ENCODE results near the gene NOS2. TPM values are rescaled to one million over a fixed set of nuclear protein-coding genes. Genes with fewer than 3 reads are reported as not detected.
A peak's percentile ranks its signal among the peaks of the same experiment; 100 is the strongest.

NOS2 gene
- total and polyA plus RNA-seq, 4 donors = 0.16 to 0.48 (median 0.37) TPM

DNA sequence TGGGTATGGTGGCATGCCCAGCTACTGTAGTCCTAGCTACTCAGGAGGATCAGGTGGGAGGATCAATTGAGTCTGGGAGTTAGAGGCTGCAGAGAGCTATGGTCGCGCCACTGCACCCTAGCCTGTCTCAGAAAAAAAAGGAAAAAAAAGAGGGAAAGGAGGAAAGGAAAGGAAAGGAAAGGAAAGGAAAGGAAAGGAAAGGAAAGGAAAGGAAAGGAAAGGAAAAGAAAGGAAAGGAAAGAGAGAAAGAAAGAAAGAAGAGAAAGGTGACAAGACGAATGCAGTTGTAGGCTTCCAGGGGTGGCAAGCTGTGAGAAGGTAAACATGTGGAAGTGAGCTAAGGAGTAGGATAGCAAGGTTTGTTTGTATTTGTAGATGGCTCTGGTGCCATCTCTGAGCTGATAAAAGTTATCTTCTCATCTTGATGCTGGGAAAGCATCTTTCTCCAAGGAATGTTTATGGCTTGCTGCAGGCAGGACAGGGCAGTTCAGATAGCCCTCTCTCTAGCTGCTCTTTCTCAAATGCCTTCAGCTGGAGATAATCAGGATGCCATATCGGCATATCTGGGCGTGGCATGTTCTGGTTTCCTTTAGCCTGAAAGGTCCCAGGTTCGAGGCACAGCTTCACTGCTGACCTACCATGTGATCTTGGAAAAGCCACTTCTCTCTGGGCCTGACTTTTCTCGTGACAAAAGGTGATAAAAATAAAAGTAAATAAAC, 2.8 kb upstream of the NOS2 start:
- intact Hi-C loops (cut with DNase I) = loop anchor here in 1 of 2 donors (10.0 kb wide), 1 partner anchor 452 kb away; no protein-coding TSS in a partner anchor
- 79 to 86% methylated on average over 7 of the region's 7 CpGs for WGBS, 2 donors
- no peaks in the 10 kb centered on the region for H3K4me1 ChIP-seq (ENCODE audit: control insufficient read depth in 1 of 2, insufficient read depth in 2 of 2, low read length in 2 of 2)

DNA sequence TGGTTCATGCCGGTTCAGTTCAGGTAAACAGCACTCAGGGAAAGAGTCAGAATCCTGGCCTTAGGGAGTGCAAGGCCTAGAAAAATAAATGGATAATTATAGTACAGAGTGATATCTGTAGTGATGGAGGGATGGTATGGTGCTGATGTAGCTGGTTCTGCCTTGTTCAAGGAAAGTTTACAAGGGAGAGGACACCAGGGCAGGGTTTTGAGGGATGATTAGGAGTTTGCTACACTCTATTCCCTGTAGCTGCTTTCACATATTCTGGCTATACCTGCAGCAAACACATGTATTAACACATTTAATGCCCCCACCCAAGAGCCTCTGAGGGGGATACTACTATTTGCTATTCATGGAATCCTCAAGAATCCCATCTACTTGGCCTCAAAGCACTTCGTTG, 1.7 kb upstream of the NOS2 start:
- Histone ChIP-seq H3K36me3 (ENCODE audit: control insufficient read depth in 1 of 2, insufficient read depth in 2 of 2, low read length in 1 of 2) (no peaks in the 10 kb centered on the region), H3K4me3 (ENCODE audit: low read length in 2 of 2) (no peak overlapping the region), H3K27ac (ENCODE audit: low read depth in 1 of 2, low read length in 2 of 2) (no peak overlapping the region), H3K4me1 (ENCODE audit: control insufficient read depth in 1 of 2, insufficient read depth in 2 of 2, low read length in 2 of 2) (no peaks in the 10 kb centered on the region), H3K9me3 (ENCODE audit: control insufficient read depth, low read length) (no peaks in the 10 kb centered on the region), H3K27me3 (ENCODE audit: control insufficient read depth in 1 of 2, insufficient read depth in 2 of 2, low read length in 1 of 2) (no peaks in the 10 kb centered on the region)
- intact Hi-C loops (cut with DNase I) = loop anchor here in 1 of 2 donors (10.0 kb wide), 1 partner anchor 453 kb away; no protein-coding TSS in a partner anchor
- DNase-seq = no peak
- ATAC-seq (ENCODE audit: low FRiP score) = no peak
- 79 to 80% methylated on average over 2 of the region's 2 CpGs for WGBS, 2 donors

More for the DNA sequence above, 2.8 kb upstream of the NOS2 start:
- ATAC-seq (ENCODE audit: low FRiP score) (no peak), DNase-seq (no peak)
- no peaks in the 10 kb centered on the region for H3K36me3 ChIP-seq (ENCODE audit: control insufficient read depth in 1 of 2, insufficient read depth in 2 of 2, low read length in 1 of 2)
- no peak overlapping the region for H3K4me3 ChIP-seq (ENCODE audit: low read length in 2 of 2)
- no peaks in the 10 kb centered on the region for H3K9me3 ChIP-seq (ENCODE audit: control insufficient read depth, low read length)
- H3K27ac ChIP-seq (ENCODE audit: low read depth in 1 of 2, low read length in 2 of 2) = no peak overlapping the region
- no peaks in the 10 kb centered on the region for H3K27me3 ChIP-seq (ENCODE audit: control insufficient read depth in 1 of 2, insufficient read depth in 2 of 2, low read length in 1 of 2)

DNA sequence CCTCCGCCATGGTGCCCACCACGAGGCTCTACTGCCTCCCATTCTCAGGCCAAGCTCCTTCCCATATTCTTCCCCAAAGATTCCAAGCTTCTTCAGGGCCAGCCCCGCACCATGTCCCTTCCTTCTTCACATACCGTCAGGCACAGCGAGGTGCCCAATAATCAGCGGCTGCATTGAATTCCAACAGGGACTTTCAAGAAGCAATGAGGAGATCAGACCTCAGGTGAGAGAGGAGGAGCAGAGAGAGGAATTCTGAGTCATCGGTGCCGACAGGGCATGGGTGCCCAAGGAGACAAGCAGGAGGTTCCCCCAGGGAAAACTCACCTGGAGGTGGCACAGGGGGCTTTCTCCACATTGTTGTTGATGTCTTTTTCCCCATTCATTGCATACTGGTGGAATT, 2.0 kb downstream of the NOS2 start:
- Histone ChIP-seq H3K9me3 (ENCODE audit: control insufficient read depth, low read length) (no peaks in the 10 kb centered on the region), H3K27me3 (ENCODE audit: control insufficient read depth in 1 of 2, insufficient read depth in 2 of 2, low read length in 1 of 2) (no peaks in the 10 kb centered on the region), H3K4me3 (ENCODE audit: low read length in 2 of 2) (no peak overlapping the region), H3K36me3 (ENCODE audit: control insufficient read depth in 1 of 2, insufficient read depth in 2 of 2, low read length in 1 of 2) (no peaks in the 10 kb centered on the region), H3K4me1 (ENCODE audit: control insufficient read depth in 1 of 2, insufficient read depth in 2 of 2, low read length in 2 of 2) (no peaks in the 10 kb centered on the region), H3K27ac (ENCODE audit: low read depth in 1 of 2, low read length in 2 of 2) (no peak overlapping the region)
- WGBS, 2 donors = 78 to 85% methylated on average over 8 of the region's 8 CpGs
- ATAC-seq (ENCODE audit: low FRiP score) (no peak), DNase-seq (no peak)
- intact Hi-C loops (cut with DNase I) = no loop called here

DNA sequence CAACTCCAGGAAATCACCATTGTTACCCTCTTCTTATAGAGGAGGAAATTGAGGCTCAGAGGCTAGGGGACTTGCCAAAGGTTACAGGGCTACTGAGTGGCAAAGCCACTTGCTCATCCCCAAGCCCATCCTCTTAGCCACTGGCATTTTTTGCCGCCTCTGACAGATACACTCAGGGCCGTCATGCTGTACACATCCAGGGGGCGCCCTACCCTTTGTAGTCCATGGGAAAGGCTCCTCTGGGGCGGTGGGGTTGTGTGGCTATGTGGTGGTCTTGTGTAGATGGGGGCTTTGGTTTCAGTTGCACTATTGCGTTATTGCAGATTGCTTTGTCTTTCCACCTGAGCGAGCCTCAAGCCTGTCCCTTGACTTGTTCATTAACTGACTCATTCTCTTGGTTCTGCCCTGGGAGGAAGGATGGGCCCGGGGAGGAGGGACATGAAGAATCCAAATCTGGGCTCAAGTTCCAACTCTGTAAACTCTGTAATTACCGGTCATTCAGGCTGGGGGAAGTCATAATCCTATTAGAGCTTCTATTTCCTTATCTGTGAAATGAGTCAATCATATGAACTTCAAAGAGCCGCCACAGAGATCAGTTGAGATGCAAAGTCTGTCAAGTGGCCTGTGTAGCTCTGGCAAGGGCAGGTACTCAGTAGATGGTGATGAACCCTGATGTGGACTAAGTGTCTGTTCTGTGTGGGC, 2.8 kb downstream of the NOS2 start:
- Histone ChIP-seq H3K36me3 (ENCODE audit: control insufficient read depth in 1 of 2, insufficient read depth in 2 of 2, low read length in 1 of 2) (no peaks in the 10 kb centered on the region), H3K27me3 (ENCODE audit: control insufficient read depth in 1 of 2, insufficient read depth in 2 of 2, low read length in 1 of 2) (no peaks in the 10 kb centered on the region), H3K27ac (ENCODE audit: low read depth in 1 of 2, low read length in 2 of 2) (no peak overlapping the region), H3K4me1 (ENCODE audit: control insufficient read depth in 1 of 2, insufficient read depth in 2 of 2, low read length in 2 of 2) (no peaks in the 10 kb centered on the region), H3K4me3 (ENCODE audit: low read length in 2 of 2) (no peak overlapping the region), H3K9me3 (ENCODE audit: control insufficient read depth, low read length) (no peaks in the 10 kb centered on the region)
- intact Hi-C loops (cut with DNase I) = no loop called here
- 81 to 82% methylated on average over 9 of the region's 9 CpGs for WGBS, 2 donors
- no peak for ATAC-seq (ENCODE audit: low FRiP score)
- DNase-seq = no peak

DNA sequence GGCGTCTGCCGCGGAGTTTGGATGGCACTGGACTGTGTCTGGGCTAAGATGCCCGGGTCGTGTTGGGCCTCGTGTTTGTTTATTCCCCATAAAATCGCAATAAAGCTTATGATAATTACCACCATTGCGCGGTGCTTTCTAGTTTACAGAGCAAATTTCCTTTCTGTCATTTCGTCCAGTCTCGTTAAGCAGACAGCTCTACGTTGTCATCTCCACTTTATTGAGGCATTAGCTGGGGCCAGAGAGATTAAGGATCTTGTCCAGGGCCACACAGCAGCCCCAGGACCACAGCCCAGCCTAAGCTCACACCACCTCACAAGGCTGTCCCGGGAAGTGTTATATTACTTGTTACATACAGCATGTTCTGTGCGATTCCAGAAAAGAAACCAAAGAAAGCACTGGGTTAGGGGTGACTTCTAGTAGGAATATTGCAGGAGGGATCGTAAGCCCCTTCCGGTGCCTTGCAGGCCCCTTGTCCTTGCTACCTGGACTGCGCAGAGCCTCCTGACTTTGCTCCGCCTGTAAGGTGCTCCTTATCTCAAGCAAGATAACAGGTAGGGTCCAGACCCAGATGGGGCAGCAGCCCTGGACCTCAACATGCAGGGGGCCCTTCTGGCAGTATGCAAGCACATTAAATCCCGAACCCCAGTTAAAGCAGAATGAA, 6.3 kb downstream of the NOS2 start:
- H3K36me3 ChIP-seq (ENCODE audit: control insufficient read depth in 1 of 2, insufficient read depth in 2 of 2, low read length in 1 of 2) = no peaks in the 10 kb centered on the region
- ATAC-seq (ENCODE audit: low FRiP score) (no peak), DNase-seq (no peak)
- H3K4me1 ChIP-seq (ENCODE audit: control insufficient read depth in 1 of 2, insufficient read depth in 2 of 2, low read length in 2 of 2) = no peaks in the 10 kb centered on the region
- WGBS, 2 donors = 27 to 29% methylated on average over 19 of the region's 19 CpGs
- H3K4me3 ChIP-seq (ENCODE audit: low read length in 2 of 2) = no peak overlapping the region
- no peak overlapping the region for H3K27ac ChIP-seq (ENCODE audit: low read depth in 1 of 2, low read length in 2 of 2)
- no peaks in the 10 kb centered on the region for H3K27me3 ChIP-seq (ENCODE audit: control insufficient read depth in 1 of 2, insufficient read depth in 2 of 2, low read length in 1 of 2)
- intact Hi-C loops (cut with DNase I) = no loop called here
- no peaks in the 10 kb centered on the region for H3K9me3 ChIP-seq (ENCODE audit: control insufficient read depth, low read length)

DNA sequence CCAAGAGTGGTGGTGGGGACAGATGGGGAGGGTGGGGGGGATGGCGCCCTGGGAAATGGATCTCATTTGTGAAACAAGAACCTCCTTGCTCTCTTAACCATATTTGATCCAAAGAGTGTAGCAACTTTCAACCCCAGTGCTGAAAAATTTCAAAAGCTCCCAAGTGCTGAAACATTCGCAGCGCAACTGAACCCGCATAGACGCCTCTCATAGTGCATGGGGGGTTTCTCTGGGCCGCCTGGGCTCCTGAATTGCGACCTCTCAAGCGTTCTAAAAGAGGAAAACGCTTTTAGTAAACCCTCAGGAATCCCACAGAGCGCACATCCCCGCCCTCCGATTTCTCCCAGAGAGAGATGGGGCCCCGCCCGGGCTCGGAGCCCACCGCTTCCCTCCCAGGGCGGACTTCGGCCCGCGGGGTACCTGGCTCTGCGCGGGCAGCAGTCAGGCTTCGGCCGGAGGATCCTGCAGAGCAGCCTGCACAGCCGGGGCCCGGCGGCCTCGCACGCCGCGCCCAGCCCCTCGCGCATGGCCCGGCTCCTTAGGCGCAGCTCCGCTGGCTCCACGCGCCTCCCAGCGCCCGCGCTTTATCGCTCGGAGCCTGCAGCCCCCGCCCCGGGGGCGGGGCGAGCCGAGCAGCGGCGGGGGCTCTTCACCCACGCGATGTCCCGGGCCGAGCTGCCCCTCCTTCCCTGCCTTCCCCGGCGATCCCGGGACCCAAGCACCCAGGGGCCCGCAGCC, 7.0 kb downstream of the NOS2 start:
- ATAC-seq (ENCODE audit: low FRiP score) = peak; percentile 56
- H3K27ac ChIP-seq (ENCODE audit: low read depth in 1 of 2, low read length in 2 of 2) = no peak overlapping the region
- H3K4me3 ChIP-seq (ENCODE audit: low read length in 2 of 2) = no peak overlapping the region
- no peaks in the 10 kb centered on the region for H3K36me3 ChIP-seq (ENCODE audit: control insufficient read depth in 1 of 2, insufficient read depth in 2 of 2, low read length in 1 of 2)
- H3K9me3 ChIP-seq (ENCODE audit: control insufficient read depth, low read length) = no peaks in the 10 kb centered on the region
- no peak for DNase-seq
- intact Hi-C loops (cut with DNase I) = no loop called here
- 2 to 3% methylated on average over 43 to 58 of the region's 58 CpGs for WGBS, 2 donors
- no peaks in the 10 kb centered on the region for H3K4me1 ChIP-seq (ENCODE audit: control insufficient read depth in 1 of 2, insufficient read depth in 2 of 2, low read length in 2 of 2)
- no peaks in the 10 kb centered on the region for H3K27me3 ChIP-seq (ENCODE audit: control insufficient read depth in 1 of 2, insufficient read depth in 2 of 2, low read length in 1 of 2)

DNA sequence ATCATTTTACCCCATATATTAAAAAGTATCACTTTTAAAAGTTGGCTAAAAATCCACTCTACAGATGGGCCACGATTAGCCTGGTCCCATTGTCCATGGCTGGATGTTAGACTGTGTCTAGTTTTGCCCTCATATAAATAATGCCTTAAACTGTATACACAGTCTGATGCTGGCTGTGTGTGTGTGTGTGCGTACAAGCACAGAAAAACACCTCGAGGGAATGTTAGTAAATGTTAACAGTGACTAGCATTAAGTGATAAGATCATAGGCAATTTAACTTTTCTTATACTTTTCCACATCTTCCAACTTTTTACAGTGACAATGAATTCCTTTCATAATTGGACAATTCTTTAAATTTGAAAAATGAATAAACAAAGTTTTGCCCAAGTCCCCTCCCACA, 8.2 kb downstream of the NOS2 start:
- Histone ChIP-seq H3K36me3 (ENCODE audit: control insufficient read depth in 1 of 2, insufficient read depth in 2 of 2, low read length in 1 of 2) (no peaks in the 10 kb centered on the region), H3K27ac (ENCODE audit: low read depth in 1 of 2, low read length in 2 of 2) (no peak overlapping the region), H3K4me3 (ENCODE audit: low read length in 2 of 2) (no peak overlapping the region), H3K27me3 (ENCODE audit: control insufficient read depth in 1 of 2, insufficient read depth in 2 of 2, low read length in 1 of 2) (no peaks in the 10 kb centered on the region), H3K9me3 (ENCODE audit: control insufficient read depth, low read length) (no peaks in the 10 kb centered on the region), H3K4me1 (ENCODE audit: control insufficient read depth in 1 of 2, insufficient read depth in 2 of 2, low read length in 2 of 2) (no peaks in the 10 kb centered on the region)
- WGBS, 2 donors = 62 to 74% methylated on average over 3 of the region's 3 CpGs
- no peak for ATAC-seq (ENCODE audit: low FRiP score)
- DNase-seq = no peak
- intact Hi-C loops (cut with DNase I) = no loop called here

DNA sequence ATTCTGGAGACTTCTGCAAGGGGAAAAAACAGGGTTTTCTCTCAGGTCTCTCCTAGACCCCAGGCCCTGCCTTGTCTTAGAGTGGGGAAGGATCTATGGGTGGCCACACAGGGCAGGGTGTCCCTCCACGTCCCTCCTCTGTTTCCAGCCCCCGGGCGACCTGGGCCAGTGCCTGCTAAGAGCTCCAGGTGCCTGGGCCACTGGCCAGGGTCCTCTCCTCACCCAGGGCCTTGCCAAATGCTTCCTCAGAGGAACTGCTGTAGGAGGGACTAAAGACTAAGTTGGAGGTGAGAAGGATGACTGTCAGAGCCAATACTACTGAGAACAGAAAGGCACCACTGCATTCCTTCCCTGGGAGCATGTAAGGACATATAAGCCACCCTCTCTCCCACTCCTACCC, 11.4 kb downstream of the NOS2 start:
- Histone ChIP-seq H3K4me1 (ENCODE audit: control insufficient read depth in 1 of 2, insufficient read depth in 2 of 2, low read length in 2 of 2) (no peaks in the 10 kb centered on the region), H3K27ac (ENCODE audit: low read depth in 1 of 2, low read length in 2 of 2) (no peak overlapping the region), H3K4me3 (ENCODE audit: low read length in 2 of 2) (no peak overlapping the region), H3K36me3 (ENCODE audit: control insufficient read depth in 1 of 2, insufficient read depth in 2 of 2, low read length in 1 of 2) (no peaks in the 10 kb centered on the region), H3K9me3 (ENCODE audit: control insufficient read depth, low read length) (no peaks in the 10 kb centered on the region), H3K27me3 (ENCODE audit: control insufficient read depth in 1 of 2, insufficient read depth in 2 of 2, low read length in 1 of 2) (no peaks in the 10 kb centered on the region)
- DNase-seq (no peak), ATAC-seq (ENCODE audit: low FRiP score) (no peak)
- intact Hi-C loops (cut with DNase I) = no loop called here
- 59 to 62% methylated on average over 3 of the region's 3 CpGs for WGBS, 2 donors

Data from aorta (tissue), 5 donors.